Type B pancreatic cell (in vitro differentiated cells): ENCODE results near the gene ATG4C. TPM values are rescaled to one million over a fixed set of nuclear protein-coding genes. Genes with fewer than 3 reads are reported as not detected.
A peak's percentile ranks its signal among the peaks of the same experiment; 100 is the strongest.

Source experiments
- DNase-seq: peaks from one replicate; pipeline ENCODE4 v3.0.0; 2021; ENCODE audit warnings: mixed read lengths; ENCODE audit not compliant: unreplicated experiment; ENCODE audit errors: extremely low spot score
- H3K27ac Mint-ChIP-seq: 2 replicates; pipeline ENCODE4 v1.8.0; 2021; ENCODE audit warnings: mild to moderate bottlenecking, mixed read lengths
- H3K27me3 Mint-ChIP-seq: 2 replicates; pipeline ENCODE4 v1.8.0; 2021; ENCODE audit warnings: mixed read lengths
- H3K36me3 Mint-ChIP-seq: 2 replicates; pipeline ENCODE4 v1.8.0; 2021; ENCODE audit warnings: mixed read lengths
- H3K4me1 Mint-ChIP-seq: one replicate; pipeline ENCODE4 v1.8.0; 2021; ENCODE audit warnings: mixed read lengths; ENCODE audit not compliant: unreplicated experiment
- H3K4me3 Mint-ChIP-seq: 2 replicates; pipeline ENCODE4 v1.8.0; 2021; ENCODE audit warnings: mild to moderate bottlenecking, mixed read lengths
- H3K9me3 Mint-ChIP-seq: 2 replicates; pipeline ENCODE4 v1.8.0; 2021; ENCODE audit warnings: mixed read lengths
- total RNA-seq: library from RNA; stranded (reverse); gene quantifications from 2 replicates; pipeline ENCODE4 v1.2.1, GENCODE V29; 2021; ENCODE audit warnings: low replicate concordance
- TF ChIP-seq, protein P1 (sequence below): fragments of 200-600 bp; sonication (generic); conservative IDR thresholded peaks from 2 replicates; pipeline ENCODE4 v1.5.0; 2021; ENCODE audit warnings: antibody characterized with exemption, mild to moderate bottlenecking

Gene ATG4C
- total RNA-seq, 1 donor from 2014 or later = 13.4 TPM

DNA sequence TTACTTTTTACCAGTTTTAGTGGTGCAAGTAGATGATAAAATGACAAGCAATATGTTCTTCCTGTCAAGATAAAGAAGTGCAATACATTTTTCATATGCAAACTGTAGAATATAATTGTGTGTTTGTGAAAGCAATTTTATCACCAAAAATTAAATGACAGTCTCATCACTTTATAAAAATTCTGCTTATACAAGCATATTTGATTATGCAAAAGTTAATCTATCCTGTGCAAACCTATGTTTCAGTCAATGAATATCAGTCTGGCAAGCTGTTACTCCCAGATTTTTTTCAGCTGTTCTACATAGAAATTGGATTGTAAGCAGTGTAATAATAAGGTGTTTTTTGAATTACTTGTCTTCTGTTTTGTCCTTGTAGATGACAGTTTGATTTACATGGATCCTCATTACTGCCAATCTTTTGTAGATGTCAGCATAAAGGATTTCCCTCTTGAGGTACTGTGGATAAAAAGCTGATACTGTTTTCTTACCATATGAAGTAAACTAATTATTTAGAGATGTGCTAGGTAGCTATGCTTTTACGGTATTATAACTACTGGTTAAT is 50.5 kb downstream of the ATG4C start:
- no peaks in the 10 kb centered on the region for H3K9me3 Mint-ChIP-seq
- DNase-seq = no peak
- TF ChIP-seq, protein P1, sequence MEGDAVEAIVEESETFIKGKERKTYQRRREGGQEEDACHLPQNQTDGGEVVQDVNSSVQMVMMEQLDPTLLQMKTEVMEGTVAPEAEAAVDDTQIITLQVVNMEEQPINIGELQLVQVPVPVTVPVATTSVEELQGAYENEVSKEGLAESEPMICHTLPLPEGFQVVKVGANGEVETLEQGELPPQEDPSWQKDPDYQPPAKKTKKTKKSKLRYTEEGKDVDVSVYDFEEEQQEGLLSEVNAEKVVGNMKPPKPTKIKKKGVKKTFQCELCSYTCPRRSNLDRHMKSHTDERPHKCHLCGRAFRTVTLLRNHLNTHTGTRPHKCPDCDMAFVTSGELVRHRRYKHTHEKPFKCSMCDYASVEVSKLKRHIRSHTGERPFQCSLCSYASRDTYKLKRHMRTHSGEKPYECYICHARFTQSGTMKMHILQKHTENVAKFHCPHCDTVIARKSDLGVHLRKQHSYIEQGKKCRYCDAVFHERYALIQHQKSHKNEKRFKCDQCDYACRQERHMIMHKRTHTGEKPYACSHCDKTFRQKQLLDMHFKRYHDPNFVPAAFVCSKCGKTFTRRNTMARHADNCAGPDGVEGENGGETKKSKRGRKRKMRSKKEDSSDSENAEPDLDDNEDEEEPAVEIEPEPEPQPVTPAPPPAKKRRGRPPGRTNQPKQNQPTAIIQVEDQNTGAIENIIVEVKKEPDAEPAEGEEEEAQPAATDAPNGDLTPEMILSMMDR = no peak
- peaks cover 3% of the 10 kb centered on the region for H3K36me3 Mint-ChIP-seq
- H3K4me3 Mint-ChIP-seq = no peak overlapping the region
- no peak overlapping the region for H3K27ac Mint-ChIP-seq
- no peaks in the 10 kb centered on the region for H3K4me1 Mint-ChIP-seq
- no peaks in the 10 kb centered on the region for H3K27me3 Mint-ChIP-seq

DNA sequence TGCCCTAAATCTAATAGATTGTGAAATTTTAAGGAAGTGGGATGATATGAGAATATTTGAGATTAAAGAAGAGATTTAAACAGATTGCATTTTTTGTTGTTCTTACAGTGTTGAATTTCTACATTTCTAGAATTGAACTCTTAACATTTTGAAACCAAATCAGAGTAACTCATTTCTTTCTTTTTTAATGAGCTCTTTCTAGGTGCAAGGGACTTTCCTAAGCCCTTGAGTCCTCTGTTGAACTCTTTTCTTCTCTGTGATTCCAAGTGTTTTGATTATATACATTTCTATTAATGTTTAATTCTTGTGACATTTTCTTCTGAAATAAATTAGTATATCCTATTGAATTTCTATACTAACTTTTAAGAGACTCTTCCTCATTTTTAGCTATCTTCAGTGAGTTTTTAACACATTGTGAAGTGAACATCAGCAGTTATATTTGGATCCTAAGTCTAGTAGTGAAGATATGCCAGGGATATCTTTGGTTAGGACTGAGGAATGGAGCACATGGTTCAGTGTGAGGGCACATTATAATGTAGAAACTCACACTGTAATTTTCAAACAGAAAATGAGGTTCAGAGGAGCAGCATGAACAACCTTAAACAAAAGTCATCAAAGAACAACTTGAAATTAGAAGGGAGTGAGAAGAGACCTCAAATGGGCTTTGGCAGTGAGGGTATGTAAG is 53.1 kb downstream of the ATG4C start:
- H3K27ac Mint-ChIP-seq = no peak overlapping the region
- no peaks in the 10 kb centered on the region for H3K4me1 Mint-ChIP-seq
- DNase-seq = no peak
- no peaks in the 10 kb centered on the region for H3K27me3 Mint-ChIP-seq
- H3K4me3 Mint-ChIP-seq = no peak overlapping the region
- TF ChIP-seq, protein P1 = no peak
- H3K9me3 Mint-ChIP-seq = no peaks in the 10 kb centered on the region
- no peaks in the 10 kb centered on the region for H3K36me3 Mint-ChIP-seq

DNA sequence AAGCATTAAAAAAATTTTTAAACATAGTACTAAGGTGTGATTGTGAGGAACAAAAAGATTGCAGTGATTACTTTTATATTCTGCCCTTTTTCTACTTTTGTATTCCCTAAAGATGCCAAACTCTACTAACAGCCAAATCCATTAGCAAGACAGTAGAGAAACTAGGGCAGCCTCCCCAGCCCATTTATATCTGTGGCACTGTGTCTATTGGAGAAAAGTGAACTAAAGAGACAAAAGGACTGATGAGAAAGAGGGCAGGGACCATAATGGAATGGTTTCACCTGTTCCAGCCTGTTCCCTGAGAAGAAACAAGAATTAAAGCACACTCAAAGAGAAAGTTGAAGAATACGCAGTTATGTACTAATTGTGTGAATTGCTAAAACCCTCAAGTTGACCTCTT is 56.6 kb downstream of the ATG4C start:
- Mint-ChIP-seq H3K4me1 (no peaks in the 10 kb centered on the region), H3K4me3 (no peak overlapping the region), H3K36me3 (peaks cover 4% of the 10 kb centered on the region)

DNA sequence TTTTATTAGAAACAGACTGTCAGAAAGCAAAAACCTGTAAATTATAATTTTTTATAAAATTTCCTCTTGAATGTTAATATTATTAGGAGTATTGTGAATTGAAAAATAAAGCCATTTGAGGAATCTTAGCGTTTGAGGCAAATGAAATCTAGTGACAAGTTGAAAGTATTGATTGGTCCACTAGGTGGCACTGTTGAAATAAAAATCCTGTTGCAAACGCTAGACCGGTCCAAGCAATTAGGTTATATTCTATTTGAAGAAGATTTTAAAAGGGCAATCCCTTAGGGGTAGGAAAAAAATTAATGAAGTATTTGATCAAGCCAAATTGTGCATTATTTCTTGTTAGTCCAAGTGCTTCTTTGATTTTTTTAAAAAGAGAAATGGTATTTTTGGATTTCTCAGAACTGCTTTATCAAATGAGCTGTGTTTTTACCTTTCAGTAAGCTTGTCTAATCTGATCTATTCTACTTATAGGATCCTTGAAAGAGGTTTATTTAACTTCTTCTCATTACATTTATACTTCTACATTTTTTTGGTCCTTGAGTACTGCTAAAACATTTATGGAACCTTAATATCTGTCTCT is 57.7 kb downstream of the ATG4C start:
- no peaks in the 10 kb centered on the region for H3K27me3 Mint-ChIP-seq
- H3K4me3 Mint-ChIP-seq = no peak overlapping the region
- TF ChIP-seq, protein P1 = peak; percentile 90
- peaks cover 4% of the 10 kb centered on the region for H3K36me3 Mint-ChIP-seq
- DNase-seq = no peak
- no peaks in the 10 kb centered on the region for H3K4me1 Mint-ChIP-seq
- no peaks in the 10 kb centered on the region for H3K9me3 Mint-ChIP-seq
- no peak overlapping the region for H3K27ac Mint-ChIP-seq

More for the DNA sequence above, 56.6 kb downstream of the ATG4C start:
- no peak overlapping the region for H3K27ac Mint-ChIP-seq
- no peak for DNase-seq
- H3K27me3 Mint-ChIP-seq = no peaks in the 10 kb centered on the region
- H3K9me3 Mint-ChIP-seq = no peaks in the 10 kb centered on the region
- TF ChIP-seq, protein P1 = no peak

DNA sequence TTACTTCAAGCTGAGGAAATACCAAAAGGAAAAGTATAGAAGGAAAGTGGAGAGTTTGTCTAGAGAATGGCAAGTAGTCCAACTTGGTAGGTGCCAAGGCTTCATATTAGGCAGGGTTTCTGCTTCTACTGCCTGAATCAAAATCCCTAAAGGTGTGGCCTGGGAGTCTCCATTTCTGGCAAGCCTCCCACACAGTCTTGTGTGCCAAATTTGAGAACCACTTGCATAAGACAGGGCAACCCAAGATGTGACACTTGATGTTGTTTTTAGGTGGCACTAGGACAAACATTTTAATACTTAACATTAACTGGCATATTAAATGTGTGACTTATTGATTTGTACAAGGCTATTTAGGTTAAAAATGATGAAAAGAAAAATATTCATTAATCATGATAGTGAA is 60.1 kb downstream of the ATG4C start:
- H3K27me3 Mint-ChIP-seq = no peaks in the 10 kb centered on the region
- no peaks in the 10 kb centered on the region for H3K4me1 Mint-ChIP-seq
- peaks cover 4% of the 10 kb centered on the region for H3K36me3 Mint-ChIP-seq
- no peak for DNase-seq
- H3K9me3 Mint-ChIP-seq = no peaks in the 10 kb centered on the region
- no peak overlapping the region for H3K27ac Mint-ChIP-seq
- H3K4me3 Mint-ChIP-seq = no peak overlapping the region
- TF ChIP-seq, protein P1 = no peak
